SIG-M5 treated with dmso at 0.1 percent for 504 hours (cell line): ENCODE results near the gene RAD51B.
"Not testable (repeated sequence)": the region's sequence is repeated elsewhere in the genome, so short reads cannot be mapped to it uniquely, and the experiment has no call there.

Experiments
- DNase-seq: peaks from one replicate; lab custom pipeline; 2025; ENCODE audit not compliant: unreplicated experiment; lab: John Stamatoyannopoulos, UW

Gene RAD51B

DNA sequence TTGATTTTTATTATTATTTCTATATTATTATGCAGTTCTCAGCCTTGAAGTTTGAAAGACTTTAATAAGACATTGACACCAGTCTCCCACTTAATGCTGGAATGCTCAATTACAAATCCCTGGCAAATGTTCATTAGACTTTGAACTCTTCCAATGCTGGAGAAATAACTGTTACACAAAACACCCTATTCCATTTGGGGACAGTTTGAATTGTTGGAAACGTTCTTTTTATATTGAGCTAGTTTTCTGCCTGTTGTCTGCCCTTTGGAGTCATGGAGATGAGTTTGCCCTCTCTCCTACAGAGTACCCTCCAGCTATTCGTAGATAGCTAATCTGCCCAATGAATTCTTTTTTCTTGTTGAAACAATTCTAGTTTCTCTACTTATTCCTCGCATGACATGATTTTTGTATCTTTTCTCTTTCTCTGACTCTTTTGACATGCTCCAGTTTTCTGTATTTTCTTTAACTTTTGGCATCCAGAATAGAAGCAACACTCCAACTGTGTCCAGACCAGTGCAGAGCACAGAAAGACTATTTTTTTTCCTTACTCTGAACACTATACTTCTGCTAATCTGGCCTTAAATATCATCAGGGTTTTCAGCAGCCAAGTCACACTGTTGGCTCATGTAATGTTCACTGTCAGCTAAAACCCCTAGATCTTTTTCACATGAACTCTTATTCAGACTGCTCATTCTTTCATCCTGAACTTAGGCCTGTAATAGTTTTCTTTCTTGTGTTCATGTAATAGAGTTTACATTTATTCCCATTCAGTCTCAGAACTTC, 379.3 kb downstream of the RAD51B start:
- DNase-seq = no peak

DNA sequence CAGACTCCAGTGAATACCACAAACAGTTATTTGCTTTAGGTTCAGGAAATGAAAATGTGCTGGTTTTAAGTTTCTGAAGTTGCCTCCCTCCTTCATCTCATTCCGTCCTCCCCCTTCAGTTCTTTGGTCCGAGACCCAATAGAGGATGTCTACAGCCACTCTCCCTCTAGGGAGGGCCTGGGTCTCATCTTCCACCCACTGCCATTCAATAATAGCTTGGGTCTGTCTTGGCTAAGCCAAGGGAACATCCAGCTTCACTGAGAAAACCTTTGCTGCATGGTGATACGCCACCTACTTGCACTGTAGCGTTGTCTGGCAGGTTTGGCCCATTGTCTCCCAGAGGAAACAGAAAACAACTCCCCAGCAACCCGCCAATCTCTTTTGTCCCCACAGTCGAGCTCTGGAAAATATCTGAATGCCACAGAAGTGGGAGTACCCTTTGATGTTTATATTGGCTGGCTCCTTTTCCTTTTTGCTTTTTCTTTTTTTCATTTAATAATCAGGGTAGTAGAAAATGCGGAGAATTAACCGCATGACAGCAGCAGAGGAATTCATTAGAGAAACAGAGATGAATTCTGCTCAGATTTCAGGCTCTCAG, 380.1 kb downstream of the RAD51B start:
- DNase-seq = no peak

DNA sequence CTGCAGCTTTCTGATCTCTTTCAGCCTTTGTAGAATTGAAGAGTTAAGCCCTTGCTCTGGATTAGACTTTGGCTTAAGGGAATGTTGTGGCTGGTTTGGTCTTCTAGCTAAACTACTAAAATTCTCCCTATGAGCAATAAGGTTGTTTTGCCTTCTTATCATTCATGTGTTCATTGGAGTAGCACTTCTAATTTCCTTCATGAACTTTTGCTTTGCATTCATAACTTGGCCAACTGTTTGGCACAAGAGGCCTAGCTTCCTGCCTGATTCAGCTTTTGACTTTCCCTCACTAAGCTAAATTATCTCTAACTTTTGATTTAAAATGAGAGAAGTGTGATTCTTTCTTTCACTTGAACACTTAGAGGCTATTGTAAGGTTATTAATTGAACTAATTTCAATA, 384.3 kb downstream of the RAD51B start:
- no peak for DNase-seq

DNA sequence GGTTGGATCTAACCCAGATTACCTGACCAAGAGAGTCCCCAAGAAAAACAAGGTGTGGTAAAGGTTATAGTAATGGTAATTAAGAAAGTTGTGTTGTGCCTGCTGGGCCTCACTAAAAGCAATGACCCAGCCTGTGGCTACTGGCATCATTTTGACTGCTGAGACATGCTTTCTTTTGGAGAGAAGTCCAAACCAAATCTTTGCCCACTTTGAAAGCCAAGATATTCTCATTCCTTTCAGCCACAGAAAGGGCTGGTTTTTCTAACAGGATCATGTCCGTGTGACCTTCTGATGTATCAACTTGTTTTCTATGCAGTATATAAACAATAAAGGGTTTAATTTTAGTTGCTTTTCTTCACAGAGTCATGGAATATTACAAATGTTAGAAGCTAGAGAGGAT, 388.6 kb downstream of the RAD51B start:
- DNase-seq = no peak

DNA sequence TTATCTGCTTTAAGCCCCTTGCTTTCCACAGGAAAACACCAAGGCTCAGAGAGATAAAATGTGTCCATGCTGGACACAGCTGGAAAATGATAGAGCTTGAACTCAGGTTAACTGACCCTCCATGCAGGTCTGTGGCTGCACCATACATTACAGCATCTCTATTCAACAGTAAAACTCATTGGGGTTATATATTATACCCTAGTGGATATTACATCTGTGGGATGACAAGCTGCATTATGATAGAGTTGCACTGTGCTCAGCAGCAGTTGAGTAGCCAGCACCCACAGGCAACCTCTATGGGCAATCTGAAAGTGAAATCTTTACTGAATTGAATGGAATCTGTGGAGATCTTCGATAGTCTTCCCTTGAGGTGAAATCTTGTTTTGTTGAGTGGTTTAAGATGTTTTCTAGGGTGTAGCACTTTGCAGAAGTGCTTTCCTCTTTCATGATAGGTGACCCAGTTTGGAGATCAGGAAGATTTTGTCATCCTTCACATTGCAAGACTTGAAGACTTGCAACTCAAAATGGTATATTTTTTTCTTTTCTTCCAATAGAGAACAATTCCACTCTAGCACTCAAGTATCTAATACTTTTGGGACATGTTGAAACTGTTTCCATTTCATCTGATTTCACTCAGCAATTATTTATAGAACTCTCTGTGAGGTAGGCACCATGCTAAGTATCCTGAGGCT, 389.2 kb downstream of the RAD51B start:
- DNase-seq = no peak

DNA sequence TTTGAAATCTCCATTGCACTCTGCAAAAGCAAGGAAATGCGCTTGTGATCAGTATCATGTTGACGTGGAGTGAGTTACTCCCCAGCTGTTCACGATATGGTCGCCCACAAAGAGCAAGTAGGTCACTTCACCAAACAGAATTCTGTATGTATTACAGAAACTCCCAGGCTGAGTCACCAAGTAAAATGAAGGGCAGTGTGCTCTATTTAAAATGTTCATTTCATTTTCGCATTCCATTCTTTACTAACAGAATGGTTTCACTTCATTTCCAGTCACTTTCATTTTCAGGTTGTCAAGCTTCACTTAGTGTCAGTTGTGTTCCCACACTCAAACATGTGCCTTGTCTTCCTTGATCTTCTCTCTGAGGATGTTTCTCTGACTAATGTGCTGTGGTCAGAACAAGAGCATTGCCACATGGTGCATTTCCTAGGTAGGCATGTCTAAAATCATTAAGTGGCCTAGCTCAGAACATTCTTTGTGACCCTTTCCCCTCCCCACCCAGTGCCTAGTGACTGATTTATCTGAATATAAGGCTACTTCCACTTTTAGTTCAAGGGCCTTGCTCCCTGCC, 391.2 kb downstream of the RAD51B start:
- DNase-seq = peak; percentile 85

DNA sequence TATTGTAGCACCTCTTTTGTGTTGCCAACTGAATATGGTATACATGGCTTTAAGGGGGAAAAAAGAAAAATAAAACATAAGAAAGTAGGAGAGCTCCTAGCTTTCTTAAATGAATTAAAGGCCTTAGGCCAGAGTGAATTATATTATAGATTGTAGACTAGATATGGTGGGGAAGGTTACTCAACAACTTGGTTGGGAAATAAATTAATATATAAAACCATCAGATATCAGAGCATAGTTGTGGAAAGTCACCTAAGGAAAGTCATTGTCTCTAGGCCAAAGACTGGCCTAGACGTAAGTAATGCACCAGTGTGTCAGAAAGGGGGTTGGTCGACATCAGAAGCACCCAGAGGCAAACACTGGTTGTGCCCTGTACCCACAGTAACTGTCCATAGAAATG, 391.8 kb downstream of the RAD51B start:
- DNase-seq = no peak

DNA sequence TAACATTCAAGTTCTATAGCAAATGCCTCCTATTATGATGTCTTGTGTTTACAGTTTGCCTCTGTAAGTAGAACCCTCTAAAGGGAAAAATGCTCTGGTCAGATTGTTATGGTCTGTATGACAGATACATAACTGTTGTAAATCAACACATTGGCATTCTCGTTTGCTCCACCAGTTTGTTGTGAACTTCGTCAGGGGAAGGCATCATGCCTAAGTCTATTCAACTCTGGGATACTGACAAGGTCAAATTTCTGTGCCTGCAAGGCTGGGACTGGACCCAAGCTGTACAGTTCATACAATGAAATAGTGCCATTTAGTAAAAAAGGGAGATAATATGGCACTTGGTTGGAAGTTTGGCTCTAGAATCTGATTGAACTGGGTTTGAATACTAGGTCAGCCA, 392.3 kb downstream of the RAD51B start:
- no peak for DNase-seq

DNA sequence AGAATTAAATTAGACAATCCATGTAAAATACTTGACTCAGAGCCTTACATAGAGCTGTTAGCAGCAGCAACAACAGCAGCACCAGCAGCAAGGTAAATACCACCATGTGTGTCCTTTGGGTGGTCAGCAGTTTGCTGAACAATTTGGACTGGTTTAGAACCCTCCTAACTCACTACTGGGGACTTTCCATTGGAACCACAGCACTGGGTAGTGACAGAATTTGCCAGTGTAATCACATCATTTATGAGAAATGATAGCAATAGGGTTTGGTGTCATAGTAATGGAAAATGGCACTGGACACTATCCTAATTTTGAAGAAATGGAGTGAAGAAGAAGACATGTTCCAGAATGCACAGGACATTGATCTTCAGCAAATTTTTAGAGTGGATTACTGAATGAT, 392.8 kb downstream of the RAD51B start:
- DNase-seq = no peak

DNA sequence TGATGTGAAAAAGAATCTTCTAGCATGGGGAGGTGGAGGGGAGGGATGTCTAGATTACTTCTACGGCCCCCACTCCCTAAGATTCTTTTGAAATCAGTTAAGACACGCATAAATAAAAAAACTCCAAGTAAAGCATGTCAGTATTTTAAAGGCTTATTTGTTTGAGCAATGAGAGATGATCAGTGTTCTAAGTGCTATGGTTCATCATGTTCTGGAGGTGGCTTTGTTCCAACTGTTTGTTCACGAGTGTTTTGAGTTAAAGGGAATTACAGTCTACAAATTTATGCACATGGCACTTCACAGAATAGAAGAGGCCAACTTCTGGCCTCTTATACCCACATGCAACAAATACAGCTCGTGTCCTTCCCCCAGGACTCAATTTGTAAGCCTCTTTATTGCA, 394.9 kb downstream of the RAD51B start:
- no peak for DNase-seq

DNA sequence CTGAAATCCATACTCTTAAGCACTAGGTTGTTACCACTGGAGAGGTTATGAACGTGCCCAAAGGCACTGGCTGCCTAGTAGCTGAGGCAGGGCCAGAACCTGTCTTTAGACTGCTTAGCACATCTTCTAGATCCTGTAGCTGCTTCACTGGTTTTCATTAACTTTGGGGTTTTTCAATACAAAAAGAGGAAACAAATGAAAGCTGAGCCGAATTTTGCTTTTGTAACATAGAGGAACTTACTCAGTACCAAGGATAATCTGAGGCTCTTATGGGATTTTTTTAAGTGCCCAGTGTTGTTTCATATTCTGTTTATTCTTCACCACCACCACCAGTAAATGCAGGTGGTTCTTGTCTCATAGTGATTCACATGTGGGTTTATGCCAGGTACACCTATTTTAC, 396.1 kb downstream of the RAD51B start:
- DNase-seq = peak; percentile 36

DNA sequence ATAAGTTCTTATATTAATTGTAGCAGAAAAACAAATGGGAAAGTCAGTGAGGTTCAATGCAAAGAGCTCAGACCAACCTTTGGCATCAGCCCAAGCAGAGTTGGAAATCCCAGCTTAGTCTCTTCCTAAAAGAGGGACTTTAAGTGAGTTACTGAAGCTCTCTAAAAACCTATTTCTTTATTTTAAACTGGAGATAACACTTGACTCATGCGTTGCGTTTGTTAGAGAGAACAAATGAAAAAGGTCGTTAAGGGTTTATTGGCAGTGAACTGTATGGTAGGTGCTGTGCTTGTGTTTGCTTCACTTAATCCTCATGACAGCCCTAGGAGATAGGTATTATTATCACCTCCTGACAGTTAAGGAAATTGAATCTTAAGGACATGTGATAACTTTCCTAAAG, 396.5 kb downstream of the RAD51B start:
- DNase-seq = no peak

DNA sequence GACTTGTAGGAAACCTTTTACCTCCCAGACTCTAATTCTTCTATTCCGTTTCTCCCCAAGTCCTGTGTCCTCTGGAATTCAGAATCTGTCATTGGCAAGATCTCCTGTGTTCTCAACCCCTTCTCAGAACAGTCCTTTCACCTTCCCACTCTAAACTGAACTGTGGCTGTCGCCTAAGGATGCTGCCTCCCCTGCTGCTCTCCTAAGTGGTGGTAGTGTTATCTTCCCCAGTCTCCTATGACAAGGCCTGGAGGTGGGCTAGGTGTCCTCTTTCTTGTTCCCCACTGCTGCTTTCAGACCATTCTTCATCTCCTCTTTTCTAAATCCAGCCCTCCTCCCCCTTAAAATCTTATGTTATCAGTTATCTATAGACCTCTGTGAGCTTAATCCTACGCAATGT, 397.4 kb downstream of the RAD51B start:
- no peak for DNase-seq

DNA sequence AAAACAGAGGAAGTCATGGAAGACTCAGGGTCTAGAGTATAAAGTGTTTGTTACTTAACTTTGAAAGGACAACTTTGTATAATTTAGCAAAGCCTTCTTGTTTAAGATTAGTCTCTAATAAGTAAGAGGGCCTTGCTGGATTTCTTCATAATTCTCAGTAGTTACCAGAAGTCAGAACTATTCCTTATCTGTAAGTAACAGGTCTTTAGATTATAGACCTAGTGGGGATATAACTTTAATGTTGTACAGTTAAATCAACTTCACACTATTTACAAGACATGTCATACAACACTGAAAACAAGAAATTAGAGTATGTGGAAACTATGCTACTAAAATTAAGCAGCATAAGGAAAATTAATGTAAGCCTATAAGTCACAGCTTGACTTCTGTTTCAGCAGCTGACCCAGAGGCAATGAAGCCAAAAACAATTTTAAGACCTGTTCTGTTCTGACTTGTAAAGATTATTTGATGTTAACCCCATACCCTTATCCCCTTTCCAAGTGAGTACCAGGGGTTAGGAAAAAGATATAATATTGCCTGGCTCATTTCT, 398.3 kb downstream of the RAD51B start:
- DNase-seq = no peak

DNA sequence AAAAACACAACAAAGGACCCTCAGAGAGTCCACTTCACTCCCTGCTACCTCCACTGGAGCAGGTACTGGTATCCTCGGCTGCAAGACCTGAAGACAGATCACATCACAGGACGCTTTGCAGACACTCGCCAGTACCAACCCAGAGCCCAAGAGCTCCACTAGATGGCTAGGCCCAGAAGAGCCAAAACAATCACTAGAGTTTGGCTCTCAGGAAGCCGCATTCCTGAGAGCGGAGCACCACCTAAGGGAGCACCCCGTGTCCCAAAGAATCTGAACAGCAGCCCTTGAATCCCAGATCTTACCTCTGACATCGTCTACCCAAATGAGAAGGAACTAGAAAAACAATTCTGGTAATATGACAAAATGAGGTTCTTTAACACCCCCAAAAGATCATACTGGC, 399.8 kb downstream of the RAD51B start:
- DNase-seq = peak; percentile 4

DNA sequence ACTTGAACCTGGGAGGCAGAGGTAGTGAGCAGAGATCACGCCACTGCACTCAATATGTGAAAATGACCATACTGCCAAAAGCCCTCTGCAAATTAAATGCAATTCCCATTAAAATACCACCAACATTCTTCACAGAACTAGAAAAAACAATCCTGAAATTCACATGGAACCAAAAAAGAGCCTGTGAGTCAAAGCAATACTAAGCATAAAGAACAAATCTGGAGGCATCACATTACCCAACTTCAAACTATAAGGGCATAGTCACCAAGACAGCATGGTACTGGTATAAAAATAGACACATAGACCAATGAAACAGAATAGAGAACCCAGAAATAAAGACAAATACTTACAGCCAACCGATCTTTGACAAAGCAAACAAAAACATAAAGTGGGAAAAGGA, 401.5 kb downstream of the RAD51B start:
- not testable (repeated sequence) for DNase-seq

DNA sequence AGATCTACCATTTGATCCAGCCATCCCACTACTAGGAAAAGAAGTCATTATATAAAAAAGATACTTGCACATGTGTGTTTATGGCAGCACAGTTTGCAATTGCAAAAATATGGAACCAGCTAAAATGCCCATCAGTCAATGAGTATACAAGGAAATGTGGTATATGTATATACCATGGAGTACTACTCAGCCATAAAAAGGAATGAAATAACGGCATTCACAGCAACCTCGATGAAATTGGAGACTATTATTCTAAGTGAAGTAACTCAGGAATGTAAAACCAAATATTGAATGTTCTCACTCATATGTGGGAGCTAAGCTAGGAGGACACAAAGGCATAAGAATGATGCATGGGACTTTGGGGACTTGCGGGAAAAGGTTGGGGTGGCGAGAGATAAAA, 402.6 kb downstream of the RAD51B start:
- DNase-seq = no peak

DNA sequence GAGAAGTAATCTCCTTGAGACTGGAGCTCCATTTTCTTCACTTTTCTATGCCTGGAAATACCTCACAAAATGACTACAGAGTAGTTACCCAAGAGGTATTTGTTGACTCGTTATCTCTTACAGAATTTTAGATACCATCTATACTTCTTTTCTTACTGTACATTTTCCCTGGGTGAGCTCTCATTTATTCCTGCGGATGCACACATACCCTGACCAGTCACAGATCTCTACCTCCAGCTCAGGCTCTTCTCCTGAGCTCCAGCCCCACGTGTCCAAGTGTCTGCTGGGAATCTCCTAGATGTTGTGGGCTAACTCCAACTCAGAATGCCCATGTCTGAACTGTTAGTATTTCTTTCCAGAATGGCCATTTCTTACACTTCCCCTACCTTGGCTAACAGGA, 403.1 kb downstream of the RAD51B start:
- DNase-seq = no peak

DNA sequence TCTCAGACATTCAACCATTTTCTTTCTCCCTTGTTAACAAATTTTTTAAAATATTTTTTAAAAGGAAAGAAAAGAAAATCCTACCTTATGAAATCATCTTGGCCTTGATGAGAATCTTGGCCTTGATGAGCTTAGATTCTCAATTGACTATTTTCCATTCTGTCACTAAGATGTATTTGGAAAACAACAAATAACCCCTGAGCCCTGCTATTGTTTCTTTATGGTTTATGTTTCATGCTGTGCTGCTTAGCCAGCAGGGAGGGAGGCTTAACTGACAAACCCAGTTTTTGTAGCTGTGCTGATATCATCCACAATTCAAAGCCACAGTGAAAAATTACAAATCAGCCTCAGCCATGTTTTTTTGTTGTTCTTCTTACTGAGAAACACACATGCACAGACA, 404.1 kb downstream of the RAD51B start:
- no peak for DNase-seq

DNA sequence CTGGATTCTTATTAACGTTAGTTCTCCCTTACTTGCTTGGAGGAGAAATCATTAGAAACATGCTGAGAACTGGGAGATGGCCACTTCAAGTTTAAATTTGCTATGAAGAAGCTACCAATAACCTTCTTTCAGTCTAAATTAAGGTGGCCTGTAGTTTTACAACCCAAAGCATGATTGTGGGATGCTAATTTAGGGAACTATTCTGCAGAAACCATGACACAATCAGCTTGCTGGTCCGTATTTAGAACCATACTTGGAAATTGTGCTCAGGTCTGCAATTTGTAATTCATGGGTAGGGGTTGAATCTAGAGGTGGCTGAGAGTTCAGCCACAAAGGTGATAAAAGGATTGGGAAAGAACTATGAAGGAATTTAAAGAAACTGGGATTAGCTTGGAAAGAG, 405.7 kb downstream of the RAD51B start:
- peak; percentile 4 for DNase-seq

DNA sequence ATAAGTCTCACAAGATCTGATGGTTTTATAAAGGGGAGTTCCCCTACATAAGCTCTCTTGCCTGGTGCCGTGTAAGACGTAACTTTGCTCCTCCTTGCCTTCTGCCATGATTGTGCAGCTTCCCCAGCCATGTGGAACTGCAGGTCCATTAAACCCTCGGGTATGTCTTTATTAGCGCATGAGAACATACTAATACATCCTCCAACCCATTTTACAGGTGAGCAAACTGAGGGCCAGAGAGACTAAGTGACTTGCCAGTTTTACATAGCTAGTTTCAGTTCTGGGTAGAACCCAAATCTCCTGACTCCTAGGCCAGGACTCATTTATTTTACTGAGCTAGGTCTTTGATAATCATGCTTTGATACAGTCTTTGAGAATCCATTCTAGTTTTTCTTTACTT, 406.9 kb downstream of the RAD51B start:
- DNase-seq = no peak

DNA sequence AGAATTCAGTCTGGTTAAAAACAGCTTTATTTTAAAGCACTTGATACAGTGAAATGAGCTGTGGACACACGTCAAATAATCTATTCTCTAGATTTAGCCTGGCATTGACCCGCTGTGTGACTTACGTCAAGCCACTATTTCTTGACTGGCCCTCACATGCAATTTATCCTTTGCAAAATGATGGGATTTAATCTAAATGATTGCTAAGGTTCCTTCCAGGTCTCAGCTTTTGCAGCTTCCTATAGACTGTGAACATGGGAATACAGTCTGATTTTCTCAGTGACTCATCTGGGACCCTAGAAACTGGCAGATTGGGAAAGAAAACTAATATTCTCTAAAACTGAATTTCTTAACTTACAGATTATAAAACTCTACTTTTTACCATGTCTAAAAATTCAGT, 409.1 kb downstream of the RAD51B start:
- no peak for DNase-seq
